Fibroblast of mammary gland (primary cell): ENCODE measurements around the gene PPP3R1.

ENCODE experiments used
- DNase-seq: peaks from one replicate; pipeline ENCODE4 v3.0.0-alpha.2; 2010; ENCODE audit warnings: low read depth
- H3K4me3 ChIP-seq: 2 replicates; pipeline ENCODE4 v1.5.1; 2011; ENCODE audit warnings: low read depth, mild to moderate bottlenecking, low read length, moderate library complexity; ENCODE audit not compliant: control insufficient read depth
- CTCF ChIP-seq: conservative IDR thresholded peaks from 2 replicates; pipeline ENCODE4 v1.5.1; 2011; ENCODE audit warnings: low read depth, low read length, inconsistent platforms; ENCODE audit not compliant: control insufficient read depth, insufficient read depth

The PPP3R1 gene

GRCh38 chr2:68266655-68267054 is 14.3 kb upstream of the PPP3R1 start:
- no peak for DNase-seq
- no peak overlapping the region for H3K4me3 ChIP-seq
- no peak for TF ChIP-seq CTCF

GRCh38 chr2:68263632-68264031 is 11.3 kb upstream of the PPP3R1 start:
- TF ChIP-seq CTCF, result no peak
- no peak for DNase-seq
- H3K4me3 ChIP-seq, result no peak overlapping the region

GRCh38 chr2:68258851-68259250 is 6.5 kb upstream of the PPP3R1 start:
- DNase-seq, result no peak
- no peak overlapping the region for H3K4me3 ChIP-seq
- no peak for TF ChIP-seq CTCF

GRCh38 chr2:68256093-68256450 is 3.7 kb upstream of the PPP3R1 start:
- H3K4me3 ChIP-seq, result no peak overlapping the region
- no peak for TF ChIP-seq CTCF

GRCh38 chr2:68253219-68254068 is 1.1 kb upstream of the PPP3R1 start:
- TF ChIP-seq CTCF, result no peak
- peak overlapping the region; percentile 93 for H3K4me3 ChIP-seq
- peak; percentile 39 for DNase-seq

More at GRCh38 chr2:68256093-68256450, 3.7 kb upstream of the PPP3R1 start:
- peak; percentile 36 for DNase-seq

- DNase-seq, result no peak
- no peak for TF ChIP-seq CTCF
- H3K4me3 ChIP-seq, result peak overlapping the region; percentile 74
Observed at GRCh38 chr2:68251855-68252399, 405 bp downstream of the PPP3R1 start.
